ENCODE measurements around the gene TOP3A. TPM values are rescaled to one million over a fixed set of nuclear protein-coding genes. Genes with fewer than 3 reads are reported as not detected.

TOP3A gene
- total RNA-seq, 1 donor from 2014 or later = 46.4 TPM

DNA sequence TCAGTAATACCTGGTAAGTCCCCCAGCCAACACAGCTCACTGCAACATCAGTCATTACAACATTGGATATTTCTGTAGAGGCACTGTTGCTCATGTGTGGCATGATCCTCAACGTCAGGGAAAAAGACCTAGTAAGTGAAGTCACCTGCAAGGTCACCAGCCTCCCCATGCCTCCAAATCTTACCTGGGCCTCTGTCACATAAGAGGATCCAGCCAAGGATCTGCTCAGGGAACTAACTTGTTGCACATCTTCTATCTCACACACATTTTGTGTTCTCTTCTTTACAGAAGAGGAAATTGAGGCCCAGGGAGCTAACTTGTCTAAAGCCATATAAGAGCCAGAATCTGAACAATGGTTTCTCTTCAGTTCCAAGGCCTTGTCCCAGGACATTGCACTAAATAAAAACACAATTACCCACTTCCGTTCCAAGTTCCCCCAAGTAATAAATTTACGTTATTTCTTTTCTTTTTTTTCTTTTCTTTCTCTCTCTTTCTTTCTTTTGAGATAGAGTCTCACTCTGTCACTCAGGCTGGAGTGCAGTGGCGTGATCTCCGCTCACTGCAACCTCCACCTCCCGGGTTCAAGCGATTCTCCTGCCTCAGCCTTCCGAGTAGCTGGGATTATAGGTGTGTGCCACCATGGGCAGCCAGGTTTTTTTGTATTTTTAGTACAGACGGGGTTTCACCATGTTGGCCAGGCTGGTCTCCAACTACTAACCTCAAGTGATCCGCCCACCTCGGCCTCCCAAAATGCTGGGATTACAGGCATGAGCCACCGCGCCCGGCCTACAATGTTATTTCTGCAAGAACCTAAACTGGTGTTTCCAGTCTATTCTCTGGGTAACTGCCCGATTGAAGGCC, 47.3 kb upstream of the TOP3A start:
- TF ChIP-seq, protein P1, sequence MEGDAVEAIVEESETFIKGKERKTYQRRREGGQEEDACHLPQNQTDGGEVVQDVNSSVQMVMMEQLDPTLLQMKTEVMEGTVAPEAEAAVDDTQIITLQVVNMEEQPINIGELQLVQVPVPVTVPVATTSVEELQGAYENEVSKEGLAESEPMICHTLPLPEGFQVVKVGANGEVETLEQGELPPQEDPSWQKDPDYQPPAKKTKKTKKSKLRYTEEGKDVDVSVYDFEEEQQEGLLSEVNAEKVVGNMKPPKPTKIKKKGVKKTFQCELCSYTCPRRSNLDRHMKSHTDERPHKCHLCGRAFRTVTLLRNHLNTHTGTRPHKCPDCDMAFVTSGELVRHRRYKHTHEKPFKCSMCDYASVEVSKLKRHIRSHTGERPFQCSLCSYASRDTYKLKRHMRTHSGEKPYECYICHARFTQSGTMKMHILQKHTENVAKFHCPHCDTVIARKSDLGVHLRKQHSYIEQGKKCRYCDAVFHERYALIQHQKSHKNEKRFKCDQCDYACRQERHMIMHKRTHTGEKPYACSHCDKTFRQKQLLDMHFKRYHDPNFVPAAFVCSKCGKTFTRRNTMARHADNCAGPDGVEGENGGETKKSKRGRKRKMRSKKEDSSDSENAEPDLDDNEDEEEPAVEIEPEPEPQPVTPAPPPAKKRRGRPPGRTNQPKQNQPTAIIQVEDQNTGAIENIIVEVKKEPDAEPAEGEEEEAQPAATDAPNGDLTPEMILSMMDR (IDR thresholded peaks at IDR 0.05) = no peak
- peaks cover 17% of the 10 kb centered on the region for H3K4me1 Mint-ChIP-seq
- H3K27ac Mint-ChIP-seq = peak overlapping the region; percentile 30
- H3K4me3 Mint-ChIP-seq = peak overlapping the region; percentile 92
- no peaks in the 10 kb centered on the region for H3K36me3 Mint-ChIP-seq (ENCODE audit: low read depth)
- H3K27me3 Mint-ChIP-seq = no peaks in the 10 kb centered on the region
- intact Hi-C loops (cut with micrococcal nuclease) = loop anchor here (2.0 to 5.0 kb wide), 2 partner anchors 47 to 115 kb away; partner anchors contain the start of genes SMCR8 and TOP3A
- DNase-seq (no peak), ATAC-seq (ENCODE audit: low read depth) (no peak)
- no peaks in the 10 kb centered on the region for H3K9me3 Mint-ChIP-seq
- ChIA-PET POLR2A (interaction anchor here (0.6 to 1.3 kb wide), 3 partner anchors 14 to 1543 kb away, joined by 3 to 4 read pairs (median 4); no protein-coding TSS in a partner anchor), CTCF (no interaction called here)

DNA sequence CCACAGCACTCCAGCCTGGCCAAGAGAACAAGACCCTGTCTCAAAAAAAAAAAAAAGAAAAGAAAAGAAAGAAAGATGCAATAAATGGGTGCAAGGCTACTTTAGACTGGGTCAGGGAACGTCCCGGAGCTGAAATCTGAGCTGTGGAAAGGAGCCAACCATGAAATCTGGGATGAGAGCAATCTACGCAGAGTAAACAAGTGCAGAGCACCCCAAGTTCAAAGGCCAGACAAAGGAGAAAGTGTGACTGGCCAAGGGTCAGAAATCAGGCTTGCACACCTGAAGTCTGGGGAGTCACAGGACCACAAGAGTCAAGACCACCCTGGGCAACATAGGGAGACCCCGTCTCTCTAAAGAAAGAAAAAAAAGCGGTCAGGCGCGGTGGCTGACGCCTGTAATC, 45.7 kb upstream of the TOP3A start:
- Mint-ChIP-seq H3K4me1 (peaks cover 17% of the 10 kb centered on the region), H3K36me3 (ENCODE audit: low read depth) (peaks cover 6% of the 10 kb centered on the region), H3K27me3 (no peaks in the 10 kb centered on the region), H3K27ac (no peak overlapping the region), H3K9me3 (no peaks in the 10 kb centered on the region), H3K4me3 (no peak overlapping the region)
- ChIA-PET CTCF (no interaction called here), POLR2A (no interaction called here)
- DNase-seq = no peak
- TF ChIP-seq, protein P1 (IDR thresholded peaks at IDR 0.05) = no peak
- intact Hi-C loops (cut with micrococcal nuclease) = loop anchor here (5.0 kb wide), 1 partner anchor 113 kb away; no protein-coding TSS in a partner anchor
- ATAC-seq (ENCODE audit: low read depth) = no peak

GRCh38 chr17:18356624-18357023, 41.8 kb upstream of the TOP3A start:
- Mint-ChIP-seq H3K27me3 (no peaks in the 10 kb centered on the region), H3K27ac (no peak overlapping the region), H3K9me3 (no peaks in the 10 kb centered on the region), H3K36me3 (ENCODE audit: low read depth) (peaks cover 29% of the 10 kb centered on the region), H3K4me3 (no peak overlapping the region), H3K4me1 (no peaks in the 10 kb centered on the region)
- ATAC-seq (ENCODE audit: low read depth) (no peak), DNase-seq (no peak)
- ChIA-PET POLR2A (no interaction called here), CTCF (no interaction called here)
- TF ChIP-seq, protein P1 (IDR thresholded peaks at IDR 0.05) = no peak
- intact Hi-C loops (cut with micrococcal nuclease) = no loop called here

GRCh38 chr17:18353541-18353940, 38.7 kb upstream of the TOP3A start:
- CTCF ChIA-PET = no interaction called here
- Mint-ChIP-seq H3K4me3 (no peak overlapping the region), H3K27ac (no peak overlapping the region), H3K4me1 (no peaks in the 10 kb centered on the region), H3K27me3 (no peaks in the 10 kb centered on the region), H3K9me3 (no peaks in the 10 kb centered on the region), H3K36me3 (ENCODE audit: low read depth) (peaks cover 31% of the 10 kb centered on the region)
- TF ChIP-seq, protein P1 (IDR thresholded peaks at IDR 0.05) = no peak
- ATAC-seq (ENCODE audit: low read depth) (no peak), DNase-seq (no peak)
- POLR2A ChIA-PET = interaction anchor here (0.6 kb wide), 1 partner anchor 650 kb away, joined by 3 read pairs; no protein-coding TSS in a partner anchor
- intact Hi-C loops (cut with micrococcal nuclease) = no loop called here

DNA sequence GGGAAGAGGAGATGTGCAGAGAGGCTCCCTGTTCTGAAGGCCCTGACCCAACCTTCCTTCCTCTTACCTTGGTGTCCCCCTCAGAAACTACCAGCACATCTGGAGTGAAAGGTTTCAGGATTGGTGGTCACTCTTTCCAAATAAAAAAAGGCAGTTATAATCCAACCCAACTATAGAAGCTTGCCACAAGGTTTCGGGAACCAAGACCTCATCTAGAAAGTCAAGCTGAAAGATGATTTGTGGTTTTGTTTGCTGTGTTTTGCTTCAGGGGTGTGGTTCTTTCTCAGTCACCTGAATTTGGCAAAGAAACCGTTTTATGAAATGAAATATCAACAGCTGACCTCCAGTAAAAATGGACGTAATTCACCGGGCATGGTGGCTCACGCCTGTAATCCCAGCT, 29.2 kb upstream of the TOP3A start:
- Mint-ChIP-seq H3K4me3 (no peak overlapping the region), H3K27ac (no peak overlapping the region), H3K4me1 (no peaks in the 10 kb centered on the region), H3K27me3 (no peaks in the 10 kb centered on the region), H3K9me3 (no peaks in the 10 kb centered on the region), H3K36me3 (ENCODE audit: low read depth) (peaks cover 50% of the 10 kb centered on the region)
- intact Hi-C loops (cut with micrococcal nuclease) = no loop called here
- ATAC-seq (ENCODE audit: low read depth) (no peak), DNase-seq (no peak)
- ChIA-PET POLR2A (no interaction called here), CTCF (no interaction called here)
- TF ChIP-seq, protein P1 (IDR thresholded peaks at IDR 0.05) = no peak

Measured in activated B cell treated with CpG ODN at 0.5 μM for 24 hours (primary cell).